ENCODE results near the gene RELA.
A peak's percentile ranks its signal among the peaks of the same experiment; 100 is the strongest.
"Not testable (repeated sequence)": the region's sequence is repeated elsewhere in the genome, so short reads cannot be mapped to it uniquely, and the experiment has no call there.

RELA gene

DNA sequence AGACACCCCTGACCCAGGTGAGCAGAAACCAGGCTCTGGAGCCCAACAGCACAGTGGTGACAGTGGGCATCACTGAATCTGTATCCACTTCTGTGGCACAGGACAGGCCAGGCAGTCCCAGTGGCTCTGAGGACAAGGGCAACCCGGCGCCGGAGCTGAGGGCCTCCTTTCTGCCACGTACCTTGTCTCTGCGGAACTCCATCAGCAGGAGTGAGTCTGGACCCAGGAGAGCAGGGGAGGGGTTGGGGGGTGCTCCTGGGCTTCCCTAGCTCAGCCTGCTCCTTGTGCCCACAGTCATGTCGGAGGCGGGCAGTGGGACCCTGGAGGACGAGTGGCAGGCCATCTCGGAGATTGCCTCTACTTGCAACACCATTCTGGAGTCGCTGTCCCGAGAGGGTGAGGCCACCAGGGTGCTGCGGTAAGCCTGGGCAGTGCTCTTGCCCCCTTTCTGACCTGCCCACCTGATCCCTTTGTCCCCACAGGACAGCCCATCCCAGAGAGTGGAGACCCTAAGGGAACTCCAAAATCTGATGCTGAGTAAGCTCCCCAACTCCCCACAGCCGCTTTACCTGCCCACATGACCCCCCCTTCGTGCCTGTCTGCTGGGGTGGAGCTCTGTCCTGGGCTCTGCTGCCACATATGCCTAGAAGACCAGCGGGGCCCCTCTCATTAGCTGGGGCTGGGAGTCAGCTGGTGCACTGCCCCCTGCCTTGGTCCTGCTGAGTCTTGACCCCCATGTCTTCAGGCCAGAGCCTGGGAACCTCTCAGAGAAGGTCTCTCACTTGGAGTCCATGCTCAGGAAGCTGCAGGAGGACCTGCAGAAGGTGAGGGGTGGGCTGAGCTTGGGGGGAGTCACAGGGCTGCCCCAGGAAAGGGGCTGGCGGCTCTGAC is 12.8 kb downstream of the RELA start:
- H3K4me3 ChIP-seq (ENCODE audit: low read depth, low read length) = no peak overlapping the region

DNA sequence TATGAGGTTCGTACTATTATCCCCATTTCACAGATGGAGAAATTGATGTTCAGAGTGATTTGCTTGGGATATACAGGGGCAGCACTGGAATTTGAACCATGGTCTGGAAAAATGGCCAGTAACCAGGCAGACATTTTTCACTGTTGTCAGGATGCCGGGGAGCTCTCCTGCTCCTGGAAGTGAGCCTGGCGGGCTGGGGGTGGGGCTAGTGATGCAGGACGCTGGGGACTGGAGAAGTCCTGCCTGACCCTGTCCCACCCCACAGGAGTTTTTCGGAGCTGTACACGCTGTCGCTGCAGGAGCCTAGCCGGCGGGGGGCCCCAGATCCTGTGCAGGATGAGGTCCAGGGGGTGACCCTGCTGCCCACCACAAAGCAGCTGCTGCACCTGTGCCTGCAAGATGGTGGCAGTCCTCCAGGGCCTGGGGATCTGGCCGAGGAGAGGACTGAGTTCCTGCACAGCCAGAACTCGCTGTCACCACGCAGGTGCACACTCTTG is 13.7 kb downstream of the RELA start:
- H3K4me3 ChIP-seq (ENCODE audit: low read depth, low read length) = no peak overlapping the region

DNA sequence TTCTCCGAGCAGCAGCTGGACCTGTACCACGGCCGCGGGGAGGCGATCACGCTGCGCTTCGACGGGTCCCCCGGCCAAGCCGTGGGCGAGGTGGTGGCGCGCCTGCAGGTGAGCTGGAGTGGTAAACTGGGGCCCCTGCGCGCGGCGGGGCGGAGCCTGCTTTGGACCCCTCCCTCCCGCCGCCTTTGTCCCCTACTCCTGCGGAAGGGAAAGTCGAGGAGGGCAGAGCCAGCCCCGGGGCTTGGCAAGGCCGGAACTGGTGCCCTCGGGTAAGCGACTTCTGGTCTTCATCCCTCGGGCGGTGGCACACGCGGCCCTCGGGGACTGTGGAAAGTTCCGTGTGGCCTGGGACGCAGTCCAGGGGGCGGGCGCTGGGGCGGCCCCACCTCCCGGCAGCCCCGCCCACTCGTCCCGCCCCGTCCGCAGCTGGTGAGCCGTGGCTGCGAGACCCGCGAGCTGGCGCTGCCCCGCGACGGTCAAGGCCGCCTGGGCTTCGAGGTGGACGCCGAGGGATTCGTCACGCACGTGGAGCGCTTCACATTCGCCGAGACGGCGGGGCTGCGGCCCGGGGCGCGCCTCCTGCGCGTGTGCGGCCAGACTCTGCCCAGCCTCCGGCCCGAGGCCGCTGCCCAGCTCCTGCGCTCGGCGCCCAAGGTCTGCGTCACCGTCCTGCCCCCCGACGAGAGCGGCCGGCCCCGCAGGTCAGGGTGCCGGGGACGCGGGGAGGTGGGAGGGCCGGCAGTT is 15.6 kb downstream of the RELA start:
- H3K4me3 ChIP-seq (ENCODE audit: low read depth, low read length) = peak overlapping the region; percentile 62

DNA sequence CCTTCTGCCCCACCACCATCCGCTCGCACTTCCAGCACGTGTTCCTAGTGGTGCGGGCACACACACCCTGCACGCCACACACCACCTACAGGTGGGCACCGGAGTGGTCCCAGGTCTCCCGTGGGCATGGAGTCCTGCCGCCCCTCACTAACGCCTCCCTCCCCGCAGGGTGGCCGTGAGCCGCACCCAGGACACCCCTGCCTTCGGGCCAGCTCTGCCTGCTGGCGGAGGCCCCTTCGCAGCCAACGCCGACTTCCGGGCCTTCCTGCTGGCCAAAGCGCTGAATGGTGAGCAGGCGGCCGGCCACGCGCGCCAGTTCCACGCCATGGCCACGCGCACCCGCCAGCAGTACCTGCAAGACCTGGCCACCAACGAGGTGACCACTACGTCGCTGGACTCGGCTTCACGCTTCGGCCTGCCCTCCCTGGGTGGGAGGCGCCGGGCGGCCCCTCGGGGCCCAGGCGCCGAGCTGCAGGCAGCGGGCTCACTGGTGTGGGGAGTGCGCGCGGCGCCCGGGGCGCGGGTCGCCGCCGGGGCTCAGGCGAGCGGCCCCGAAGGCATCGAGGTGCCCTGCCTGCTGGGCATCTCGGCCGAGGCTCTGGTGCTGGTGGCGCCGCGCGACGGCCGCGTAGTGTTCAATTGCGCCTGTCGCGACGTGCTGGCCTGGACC is 16.3 kb downstream of the RELA start:
- peak overlapping the region; percentile 62 for H3K4me3 ChIP-seq (ENCODE audit: low read depth, low read length)

DNA sequence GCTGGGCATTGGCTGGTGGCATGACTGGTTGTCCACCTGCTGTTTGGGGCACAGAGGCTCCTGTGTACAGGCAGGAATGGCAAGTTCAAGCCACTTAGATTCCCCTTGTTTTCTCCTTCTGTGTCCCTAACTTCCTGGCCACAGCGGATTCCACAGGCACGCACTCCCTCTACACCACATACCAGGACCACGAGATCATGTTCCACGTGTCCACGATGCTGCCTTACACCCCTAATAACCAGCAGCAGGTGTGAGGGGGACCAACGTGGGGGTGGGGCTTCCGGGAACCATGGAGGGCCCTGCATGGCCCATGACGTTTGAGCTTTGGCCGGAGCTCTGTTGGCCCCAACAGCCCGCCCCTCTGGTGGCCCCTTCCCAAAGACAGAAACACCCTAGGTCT is 17.0 kb downstream of the RELA start:
- H3K4me3 ChIP-seq (ENCODE audit: low read depth, low read length) = no peak overlapping the region

DNA sequence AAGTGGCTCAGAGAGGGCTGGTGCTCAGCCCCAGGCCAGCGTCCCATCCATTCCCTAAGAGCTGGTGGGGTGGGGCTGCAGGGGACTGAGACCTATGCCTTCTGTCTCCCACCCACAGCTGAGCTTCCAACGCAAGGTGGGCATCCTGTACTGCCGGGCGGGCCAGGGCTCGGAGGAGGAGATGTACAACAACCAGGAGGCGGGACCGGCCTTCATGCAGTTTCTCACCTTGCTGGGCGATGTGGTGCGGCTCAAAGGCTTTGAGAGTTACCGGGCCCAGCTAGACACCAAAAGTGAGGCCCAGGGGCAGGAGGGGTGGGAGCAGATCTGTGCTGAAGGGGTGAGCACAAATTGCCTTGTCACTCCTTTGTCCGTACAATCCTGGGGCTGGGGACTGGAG is 17.9 kb downstream of the RELA start:
- no peak overlapping the region for H3K4me3 ChIP-seq (ENCODE audit: low read depth, low read length)

DNA sequence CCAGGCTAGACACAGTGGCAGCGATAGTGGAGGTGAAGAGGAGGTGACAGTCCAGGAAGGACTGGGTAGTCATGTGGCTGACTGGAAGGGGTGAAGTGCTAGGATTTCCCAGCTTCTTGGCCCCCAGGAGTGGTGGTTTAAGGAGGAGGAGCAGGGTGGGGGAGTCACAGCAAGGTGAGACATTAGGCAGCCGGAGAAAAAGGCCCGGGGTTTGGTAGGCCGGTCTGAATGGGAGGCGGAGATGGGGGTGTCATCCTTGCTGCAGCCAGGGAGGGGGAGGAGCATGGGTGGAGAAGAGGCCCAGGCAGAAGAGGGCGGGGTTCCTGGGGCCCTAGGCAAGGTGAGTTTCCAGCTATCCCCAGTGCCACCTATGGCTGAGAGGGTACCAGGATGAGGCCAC is 18.7 kb downstream of the RELA start:
- H3K4me3 ChIP-seq (ENCODE audit: low read depth, low read length) = no peak overlapping the region

DNA sequence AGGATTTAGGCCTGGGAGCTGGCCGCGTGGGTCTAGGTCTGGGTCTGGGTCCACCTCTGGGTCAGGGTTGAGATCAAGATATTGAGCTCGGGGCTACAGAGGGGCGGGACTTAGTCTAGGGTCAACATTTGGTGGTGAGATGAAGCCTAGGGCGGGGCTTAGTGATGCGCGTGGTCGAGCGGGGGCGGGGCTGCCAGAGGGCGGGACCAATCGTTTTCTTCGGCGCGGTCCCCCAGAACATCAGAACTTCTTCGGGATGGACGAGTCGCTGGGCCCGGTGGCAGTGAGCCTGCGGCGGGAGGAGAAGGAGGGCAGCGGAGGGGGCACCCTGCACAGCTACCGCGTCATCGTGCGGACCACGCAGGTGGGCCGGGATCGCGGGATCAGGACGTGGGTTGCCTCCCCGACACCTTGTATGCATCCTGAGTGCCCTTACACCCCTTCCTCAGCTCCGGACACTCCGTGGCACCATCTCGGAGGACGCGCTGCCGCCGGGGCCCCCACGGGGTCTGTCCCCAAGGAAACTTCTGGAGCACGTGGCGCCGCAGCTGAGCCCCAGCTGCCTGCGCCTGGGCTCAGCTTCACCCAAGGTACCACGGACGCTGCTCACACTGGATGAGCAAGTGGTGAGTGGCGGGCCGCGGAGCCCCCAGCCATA is 20.6 kb downstream of the RELA start:
- H3K4me3 ChIP-seq (ENCODE audit: low read depth, low read length) = peak overlapping the region; percentile 58

DNA sequence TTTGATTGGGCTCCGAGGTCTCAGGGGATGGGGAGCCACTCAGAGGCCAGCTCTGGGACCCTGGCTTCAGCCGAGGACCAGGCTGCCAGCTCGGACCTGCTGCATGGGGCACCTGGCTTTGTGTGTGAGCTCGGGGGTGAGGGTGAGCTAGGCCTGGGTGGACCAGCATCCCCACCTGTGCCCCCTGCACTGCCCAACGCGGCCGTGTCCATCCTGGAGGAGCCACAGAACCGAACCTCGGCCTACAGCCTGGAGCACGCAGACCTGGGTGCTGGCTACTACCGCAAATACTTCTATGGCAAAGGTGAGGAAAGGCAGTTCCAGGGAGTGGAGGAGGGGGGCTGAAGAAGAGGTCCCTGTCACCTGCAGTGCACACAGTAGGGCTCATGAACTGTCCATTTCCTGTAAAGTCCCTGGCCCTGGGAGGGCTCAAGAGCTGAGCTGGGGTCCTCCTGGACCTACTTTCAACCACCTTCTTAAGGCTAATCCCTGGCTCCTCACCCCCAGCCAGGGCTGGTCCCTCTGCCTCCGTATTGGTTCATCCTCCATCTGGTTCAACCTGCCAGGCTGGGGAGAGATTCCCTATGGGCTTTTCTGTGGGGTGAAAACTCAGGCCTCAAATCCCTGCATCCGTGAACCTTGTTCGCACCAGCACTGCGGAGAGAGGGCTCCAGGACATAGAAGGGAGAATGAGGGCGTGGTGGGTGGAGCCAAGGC is 21.3 kb downstream of the RELA start:
- no peak overlapping the region for H3K4me3 ChIP-seq (ENCODE audit: low read depth, low read length)

DNA sequence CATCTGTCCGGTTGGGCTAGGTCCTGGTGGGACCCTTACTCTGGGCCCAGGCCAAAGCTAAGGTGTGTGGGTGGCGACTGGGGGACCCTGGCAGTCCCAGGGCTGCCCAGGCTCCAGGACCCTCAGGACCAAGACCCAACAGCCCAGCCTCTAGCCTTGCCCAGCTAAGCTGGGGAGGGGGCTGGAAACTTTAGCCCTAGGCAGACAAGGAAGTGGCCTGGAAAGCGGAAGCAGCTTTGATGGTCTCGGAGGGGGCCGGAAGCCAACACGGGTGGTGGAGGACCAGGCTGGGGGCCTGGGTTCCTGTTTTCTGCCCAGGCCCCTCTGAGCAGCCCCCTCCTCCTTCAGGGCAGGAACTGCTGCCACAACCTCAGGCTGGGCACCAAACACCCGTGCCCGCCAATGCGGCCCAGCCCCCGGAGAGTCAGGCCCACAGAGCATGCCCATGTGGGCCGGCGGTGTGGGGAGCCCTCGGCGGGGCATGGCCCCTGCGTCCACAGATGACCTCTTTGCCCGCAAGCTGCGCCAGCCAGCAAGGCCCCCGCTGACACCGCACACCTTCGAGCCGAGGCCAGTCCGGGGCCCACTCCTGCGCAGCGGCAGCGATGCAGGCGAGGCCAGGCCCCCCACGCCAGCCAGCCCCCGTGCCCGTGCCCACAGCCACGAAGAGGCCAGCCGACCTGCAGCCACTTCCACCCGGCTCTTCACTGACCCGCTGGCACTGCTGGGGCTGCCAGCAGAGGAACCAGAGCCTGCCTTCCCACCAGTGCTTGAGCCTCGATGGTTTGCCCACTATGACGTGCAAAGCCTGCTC is 22.0 kb downstream of the RELA start:
- no peak overlapping the region for H3K4me3 ChIP-seq (ENCODE audit: low read depth, low read length)

DNA sequence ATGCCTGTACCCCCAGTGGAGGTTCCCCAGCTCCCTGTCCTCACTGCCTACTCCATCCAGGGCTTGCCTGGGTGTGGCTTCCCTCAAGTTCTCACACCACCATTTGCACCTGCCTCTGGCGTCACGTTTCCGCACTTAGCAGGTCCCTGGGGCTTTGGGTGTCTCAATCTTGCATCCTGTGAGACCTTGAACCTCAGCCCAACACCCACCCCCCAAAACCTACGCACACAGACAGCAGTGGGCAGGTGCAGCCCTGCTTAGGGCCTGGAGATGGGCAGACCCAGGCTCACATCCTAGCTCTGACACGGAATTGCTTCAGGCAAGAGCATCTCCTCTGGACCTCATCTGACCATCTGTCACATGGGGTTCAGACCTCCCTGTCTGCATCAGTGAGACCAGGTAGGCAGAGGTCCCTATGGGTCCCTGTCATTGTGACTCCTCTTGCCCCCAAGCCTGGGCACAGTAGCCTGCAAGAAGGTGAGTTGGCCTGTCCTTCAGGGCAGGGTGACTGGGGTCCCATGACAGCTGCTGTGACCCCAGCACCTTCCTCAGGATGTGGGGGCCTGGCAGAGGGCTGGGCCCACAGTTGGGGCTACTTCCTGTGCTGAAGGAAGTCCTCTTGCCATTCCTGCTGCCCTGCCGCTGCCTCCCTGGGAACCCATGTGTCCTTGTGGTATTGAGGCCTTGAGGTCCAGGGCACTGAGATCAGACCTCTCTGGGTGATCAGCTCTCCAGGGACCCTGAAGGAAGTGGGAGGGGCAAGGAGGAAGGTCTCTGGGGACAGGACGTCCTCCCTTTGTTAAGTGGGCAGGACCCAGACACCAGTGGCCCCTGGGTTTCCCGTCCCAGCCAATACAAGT is 22.9 kb downstream of the RELA start:
- no peak overlapping the region for H3K4me3 ChIP-seq (ENCODE audit: low read depth, low read length)

DNA sequence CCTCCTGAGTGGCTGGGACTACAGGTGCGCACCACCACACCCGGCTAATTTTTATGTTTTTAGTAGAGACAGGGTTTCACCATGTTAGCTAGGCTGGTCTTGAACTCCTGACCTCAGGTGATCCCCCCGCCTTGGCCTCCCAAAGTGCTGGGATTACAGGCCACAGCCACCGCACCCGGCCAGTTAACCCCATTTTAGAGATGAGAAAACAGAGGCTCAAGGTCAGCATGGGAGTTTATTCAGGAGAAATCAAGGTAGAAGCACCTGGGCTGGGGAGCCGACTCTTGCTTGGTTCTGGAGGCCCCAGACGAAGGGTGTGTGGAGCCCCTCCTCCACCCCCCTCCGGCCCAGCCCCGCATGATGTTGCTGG is 23.5 kb downstream of the RELA start:
- not testable (repeated sequence) for H3K4me3 ChIP-seq (ENCODE audit: low read depth, low read length)

DNA sequence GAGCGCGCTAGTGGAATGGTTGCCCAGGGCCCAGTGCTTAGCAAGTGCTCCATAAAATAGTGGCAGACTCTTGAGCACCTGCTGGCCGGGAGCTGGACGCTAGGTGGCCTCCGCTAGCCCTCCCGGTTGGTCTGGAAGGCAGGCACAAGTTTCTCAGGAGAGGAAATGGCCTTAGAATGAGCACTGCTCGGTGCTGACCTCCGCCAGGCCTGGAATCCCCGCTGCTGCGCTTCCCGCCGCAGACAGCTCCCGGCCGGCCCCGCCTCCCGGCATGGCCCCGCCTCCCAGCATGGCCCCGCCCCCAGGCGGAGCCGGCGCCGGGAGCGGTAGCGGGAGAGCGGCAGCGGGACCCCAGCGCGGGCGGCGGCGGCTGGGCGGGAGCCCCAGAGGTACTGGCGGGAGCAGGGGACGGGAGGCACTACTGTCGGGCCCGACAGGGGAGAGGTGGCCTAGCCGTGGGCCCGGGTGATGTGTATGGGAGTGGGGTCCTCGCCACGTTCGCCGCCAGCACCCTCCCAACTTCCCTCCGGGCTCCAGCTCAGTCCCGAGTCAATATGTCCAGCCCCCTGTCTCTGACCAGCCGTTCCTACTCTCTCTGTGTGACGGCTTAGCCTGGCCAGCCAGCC is 24.8 kb downstream of the RELA start, which contains the start of gene SIPA1:
Gene SIPA1, plus strand, starts transcription at position 308 of the 626 bp plus-strand sequence. CDS start 2,821 bp downstream, outside the sequence.
- H3K4me3 ChIP-seq (ENCODE audit: low read depth, low read length) = peak within 1 kb of the TSS; percentile 55

DNA sequence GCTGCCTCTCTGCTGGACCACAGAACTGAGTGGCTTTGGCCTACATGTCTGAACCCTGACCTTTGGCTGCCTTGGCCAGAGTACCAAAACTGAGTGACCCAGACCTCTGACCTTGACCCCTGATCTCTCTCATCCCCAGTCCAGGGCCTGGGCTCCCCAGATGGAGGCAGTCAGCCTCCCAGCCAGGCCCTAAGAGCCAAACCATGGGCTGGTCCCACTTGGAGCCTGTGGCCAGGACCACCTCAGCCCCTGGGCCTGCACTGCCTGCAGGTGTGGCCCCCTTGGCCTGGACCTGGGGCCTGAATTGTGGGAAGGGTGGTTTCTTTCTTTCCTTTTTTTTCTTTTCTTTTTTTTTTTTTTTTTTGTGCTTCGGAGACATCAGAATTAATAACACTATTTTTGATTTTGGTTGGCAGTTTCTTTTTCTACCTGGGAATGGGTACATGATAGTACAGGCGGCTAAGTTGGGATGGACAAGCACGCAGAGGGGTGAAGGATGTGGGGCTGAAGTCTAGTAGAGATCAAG is 25.6 kb downstream of the RELA start:
- H3K4me3 ChIP-seq (ENCODE audit: low read depth, low read length) = no peak overlapping the region

DNA sequence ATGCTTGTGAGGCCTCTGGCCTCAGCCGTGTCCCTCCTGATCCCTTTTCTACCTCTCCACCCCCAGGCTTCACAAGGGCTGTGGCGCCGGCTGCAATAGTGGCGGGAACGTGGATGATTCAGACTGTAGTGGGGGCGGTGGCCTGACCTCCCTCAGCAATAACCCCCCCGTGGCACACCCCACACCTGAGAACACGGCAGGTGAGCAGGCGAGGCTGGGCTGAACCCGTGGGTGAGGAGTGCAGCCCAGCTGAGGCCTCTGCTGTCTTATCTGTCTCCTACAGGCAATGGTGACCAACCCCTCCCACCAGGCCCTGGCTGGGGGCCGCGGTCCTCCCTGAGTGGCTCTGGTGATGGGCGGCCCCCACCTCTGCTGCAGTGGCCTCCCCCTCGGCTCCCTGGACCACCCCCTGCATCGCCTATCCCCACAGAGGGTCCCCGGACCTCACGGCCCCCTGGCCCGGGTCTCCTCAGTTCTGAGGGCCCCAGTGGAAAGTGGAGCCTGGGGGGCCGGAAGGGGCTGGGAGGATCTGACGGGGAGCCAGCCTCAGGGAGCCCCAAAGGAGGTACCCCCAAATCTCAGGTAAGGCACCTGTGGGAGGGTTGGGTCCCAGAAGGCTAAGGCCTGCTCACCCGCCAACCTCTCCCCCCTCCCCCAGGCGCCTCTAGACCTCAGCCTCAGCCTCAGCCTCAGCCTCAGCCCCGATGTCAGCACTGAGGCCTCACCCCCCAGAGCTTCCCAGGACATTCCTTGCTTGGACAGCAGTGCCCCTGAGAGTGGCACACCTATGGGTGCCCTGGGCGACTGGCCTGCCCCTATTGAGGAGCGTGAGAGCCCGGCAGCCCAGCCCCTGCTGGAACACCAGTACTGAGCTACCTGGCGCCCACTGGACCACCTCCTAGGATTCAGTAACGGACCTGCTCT is 26.3 kb downstream of the RELA start:
- H3K4me3 ChIP-seq (ENCODE audit: low read depth, low read length) = no peak overlapping the region

DNA sequence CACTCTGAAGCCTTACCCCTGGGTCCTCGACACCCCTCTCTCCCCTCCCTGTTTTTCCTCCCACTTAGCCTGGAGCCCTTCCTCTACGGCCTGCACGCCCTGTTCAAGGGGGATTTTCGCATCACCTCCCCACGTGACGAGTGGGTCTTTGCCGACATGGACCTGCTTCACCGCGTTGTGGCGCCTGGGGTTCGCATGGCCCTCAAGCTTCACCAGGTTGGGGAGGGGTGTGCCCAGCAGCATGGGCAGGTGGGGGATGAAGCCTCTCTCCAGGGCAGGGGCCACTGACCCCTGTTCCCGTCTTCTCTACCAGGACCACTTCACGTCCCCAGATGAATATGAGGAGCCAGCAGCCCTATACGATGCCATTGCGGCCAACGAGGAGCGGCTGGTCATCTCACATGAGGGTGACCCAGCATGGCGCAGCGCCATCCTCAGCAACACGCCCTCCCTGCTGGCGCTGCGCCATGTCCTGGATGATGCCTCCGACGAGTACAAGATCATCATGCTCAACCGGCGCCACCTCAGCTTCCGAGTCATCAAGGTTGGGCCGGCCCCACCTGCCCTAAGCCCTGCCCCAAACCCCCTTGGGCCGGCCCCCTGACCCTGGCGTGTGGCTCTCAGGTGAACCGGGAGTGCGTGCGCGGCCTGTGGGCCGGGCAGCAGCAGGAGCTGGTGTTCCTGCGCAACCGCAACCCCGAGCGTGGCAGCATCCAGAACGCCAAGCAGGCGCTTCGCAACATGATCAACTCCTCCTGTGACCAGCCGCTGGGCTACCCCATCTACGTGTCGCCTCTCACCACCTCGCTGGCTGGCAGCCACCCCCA is 27.6 kb downstream of the RELA start:
- H3K4me3 ChIP-seq (ENCODE audit: low read depth, low read length) = no peak overlapping the region

Data from iPS-11a (cell line).